ENCODE data around the gene SLC16A13.
A peak's percentile ranks its signal among the peaks of the same experiment; 100 is the strongest.
"Not testable (repeated sequence)": the region's sequence is repeated elsewhere in the genome, so short reads cannot be mapped to it uniquely, and the experiment has no call there.

Gene SLC16A13, protein sequence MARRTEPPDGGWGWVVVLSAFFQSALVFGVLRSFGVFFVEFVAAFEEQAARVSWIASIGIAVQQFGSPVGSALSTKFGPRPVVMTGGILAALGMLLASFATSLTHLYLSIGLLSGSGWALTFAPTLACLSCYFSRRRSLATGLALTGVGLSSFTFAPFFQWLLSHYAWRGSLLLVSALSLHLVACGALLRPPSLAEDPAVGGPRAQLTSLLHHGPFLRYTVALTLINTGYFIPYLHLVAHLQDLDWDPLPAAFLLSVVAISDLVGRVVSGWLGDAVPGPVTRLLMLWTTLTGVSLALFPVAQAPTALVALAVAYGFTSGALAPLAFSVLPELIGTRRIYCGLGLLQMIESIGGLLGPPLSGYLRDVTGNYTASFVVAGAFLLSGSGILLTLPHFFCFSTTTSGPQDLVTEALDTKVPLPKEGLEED

DNA sequence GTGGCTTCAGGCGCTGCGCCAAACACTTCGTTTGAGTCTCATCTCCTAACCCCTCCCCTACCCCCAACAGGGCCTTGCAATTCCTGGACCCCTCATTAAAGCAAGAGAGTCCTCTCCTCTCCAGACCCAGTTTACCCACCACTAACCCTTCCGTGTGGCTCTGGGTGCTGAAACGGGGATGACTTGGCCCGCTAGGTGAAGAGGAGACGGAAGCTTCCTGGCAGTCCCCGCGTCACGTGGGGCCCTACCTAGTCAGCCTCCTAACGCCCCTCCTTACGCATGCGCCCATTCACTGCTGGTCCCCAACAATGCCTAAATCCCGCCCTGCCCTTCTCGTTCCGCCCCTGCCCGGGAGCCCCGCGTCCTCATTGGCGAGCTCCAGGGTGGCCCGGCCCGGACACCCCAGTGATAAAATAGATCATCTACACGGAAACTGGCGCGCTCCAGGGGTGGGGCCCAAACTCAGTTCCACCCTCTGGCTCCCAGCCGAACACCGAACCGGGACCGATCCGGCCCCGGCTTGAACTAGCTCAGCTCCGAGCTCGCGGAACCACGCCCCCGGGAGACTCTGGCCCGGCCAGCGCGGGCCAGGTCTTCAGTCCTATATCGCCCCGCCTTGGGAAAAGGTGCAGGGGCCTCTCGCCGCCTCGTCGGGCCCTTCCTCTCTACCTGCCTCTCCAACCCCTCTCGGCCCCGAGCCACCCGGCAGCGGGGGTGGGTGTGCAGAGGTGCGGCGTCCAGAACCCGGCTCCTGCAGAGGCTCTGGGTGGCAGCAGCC is at the start of gene SLC16A13:
SLC16A13 (plus strand) TSS at position 425 of the 778 bp plus-strand sequence. CDS start 368 bp downstream, outside the sequence.
- peaks cover under 1% of the 10 kb centered on the region for H3K27me3 Mint-ChIP-seq
- peak; percentile 99 for DNase-seq
- peak within 1 kb of the TSS; percentile 95 for H3K27ac Mint-ChIP-seq
- peaks cover 67% of the 10 kb centered on the region for H3K4me1 Mint-ChIP-seq
- H3K4me3 Mint-ChIP-seq = peak within 1 kb of the TSS; percentile 84
- CTCF ChIA-PET = interaction anchor here (1.0 to 1.3 kb wide), 5 partner anchors 10 to 125 kb away, joined by 3 to 6 read pairs (median 5); no protein-coding TSS in a partner anchor
- no peaks in the 10 kb centered on the region for H3K9me3 Mint-ChIP-seq
- H3K36me3 Mint-ChIP-seq = peaks cover 23% of the 10 kb centered on the region

DNA sequence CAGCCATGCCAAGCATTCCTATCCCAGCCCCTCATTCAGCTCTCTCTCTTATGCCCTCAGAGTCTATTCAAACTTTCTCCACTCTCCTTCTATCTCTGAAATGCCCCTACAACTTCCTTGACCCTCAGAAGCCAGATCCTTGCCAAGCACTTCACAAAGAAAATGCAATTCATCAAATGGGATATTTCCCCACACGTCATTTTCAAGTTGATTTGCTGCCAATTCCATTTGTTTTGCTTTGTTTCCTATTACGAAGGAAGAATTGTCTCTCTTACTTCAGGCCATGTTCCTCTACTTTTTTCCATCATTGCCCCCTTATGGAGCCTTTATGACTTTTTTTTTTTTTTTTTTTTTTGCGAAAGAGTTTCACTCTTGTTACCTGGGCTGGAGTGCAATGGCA is 49.1 kb upstream of the SLC16A13 start:
- H3K9me3 Mint-ChIP-seq = no peaks in the 10 kb centered on the region

DNA sequence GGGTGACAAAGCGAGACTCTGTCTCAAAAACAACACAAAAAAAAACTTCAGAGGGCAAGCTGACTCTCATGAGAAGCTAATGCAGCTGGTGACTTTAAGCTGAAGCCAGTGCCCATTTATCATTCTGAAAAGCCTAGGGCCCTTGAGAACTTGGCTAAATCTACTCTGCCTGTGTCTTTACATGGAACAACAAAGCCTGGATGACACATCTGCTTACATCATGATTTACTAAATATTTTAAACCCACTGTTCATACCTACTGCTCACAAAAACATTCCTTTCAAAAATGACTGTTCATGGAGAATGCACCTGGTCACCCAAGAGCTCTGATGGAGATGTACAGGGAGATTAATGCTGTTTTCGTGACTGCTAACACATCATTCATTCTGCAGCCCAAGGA is 46.0 kb upstream of the SLC16A13 start:
- Mint-ChIP-seq H3K36me3 (no peaks in the 10 kb centered on the region), H3K4me3 (no peak overlapping the region), H3K9me3 (no peaks in the 10 kb centered on the region), H3K4me1 (no peaks in the 10 kb centered on the region), H3K27ac (no peak overlapping the region), H3K27me3 (no peaks in the 10 kb centered on the region)
- no peak for DNase-seq
- CTCF ChIA-PET = interaction anchor here (1.1 to 4.1 kb wide), 3 partner anchors 15 to 75 kb away, joined by 3 to 12 read pairs (median 4); no protein-coding TSS in a partner anchor

More for the DNA sequence above, 49.1 kb upstream of the SLC16A13 start:
- Mint-ChIP-seq H3K4me3 (no peak overlapping the region), H3K27me3 (no peaks in the 10 kb centered on the region), H3K27ac (no peak overlapping the region), H3K36me3 (no peaks in the 10 kb centered on the region), H3K4me1 (peaks cover 14% of the 10 kb centered on the region)
- DNase-seq = no peak
- CTCF ChIA-PET = interaction anchor here (1.5 kb wide), 1 partner anchor 18 kb away, joined by 7 read pairs; no protein-coding TSS in a partner anchor

DNA sequence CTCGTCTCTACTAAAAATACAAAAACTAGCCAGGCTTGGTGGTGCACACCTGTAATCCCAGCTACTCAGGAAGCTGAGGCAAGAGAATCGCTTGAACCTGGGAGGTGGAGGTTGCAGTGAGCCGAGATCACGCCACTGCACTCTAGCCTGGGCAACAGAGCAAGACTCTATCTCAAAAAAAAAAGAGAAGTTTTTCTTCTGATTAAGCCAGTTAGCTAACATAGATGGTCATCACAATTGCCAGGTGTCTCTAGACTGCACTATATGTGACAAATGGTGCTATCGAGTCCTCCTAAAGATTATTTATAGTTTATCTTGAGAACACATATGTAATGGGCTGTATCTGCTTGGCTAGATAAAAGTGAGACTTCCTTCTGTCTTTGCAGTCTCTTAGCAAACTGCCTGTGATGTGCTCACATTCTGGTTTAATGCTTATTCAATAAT is 42.2 kb upstream of the SLC16A13 start:
- H3K36me3 Mint-ChIP-seq = peaks cover 11% of the 10 kb centered on the region
- H3K4me3 Mint-ChIP-seq, H3K9me3 Mint-ChIP-seq, DNase-seq, H3K27ac Mint-ChIP-seq, H3K27me3 Mint-ChIP-seq, H3K4me1 Mint-ChIP-seq: not testable (repeated sequence)
- CTCF ChIA-PET = interaction anchor here (1.1 to 1.2 kb wide), 2 partner anchors 9 to 10 kb away, joined by 4 read pairs; no protein-coding TSS in a partner anchor

DNA sequence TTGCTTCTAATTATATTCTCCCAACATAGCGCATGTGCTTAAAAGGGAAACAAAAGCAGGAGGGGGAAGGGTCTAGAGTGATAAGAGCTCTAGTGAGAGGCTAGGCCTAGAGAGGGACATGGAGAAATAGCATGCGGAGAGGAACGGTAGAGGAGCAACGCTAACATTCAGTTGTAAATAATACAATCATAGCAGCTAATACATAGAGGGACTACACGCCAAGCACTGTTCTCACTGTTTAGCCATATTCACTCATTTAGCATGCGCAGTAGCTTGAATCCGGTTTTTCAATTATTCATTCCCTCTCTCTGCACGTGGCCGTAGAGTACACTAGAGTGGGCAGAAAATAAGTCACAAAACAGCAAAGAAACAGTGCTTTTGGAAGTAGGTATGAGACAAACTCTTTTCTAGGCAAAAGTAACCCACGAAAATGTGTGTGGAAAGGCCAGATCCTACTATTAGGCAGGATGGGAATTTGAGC is 41.7 kb upstream of the SLC16A13 start:
- CTCF ChIA-PET = interaction anchor here (1.1 to 1.2 kb wide), 2 partner anchors 8 to 10 kb away, joined by 4 read pairs; no protein-coding TSS in a partner anchor
- no peak for DNase-seq
- Mint-ChIP-seq H3K27me3 (no peaks in the 10 kb centered on the region), H3K36me3 (peaks cover 14% of the 10 kb centered on the region), H3K9me3 (no peaks in the 10 kb centered on the region), H3K27ac (no peak overlapping the region), H3K4me1 (no peaks in the 10 kb centered on the region), H3K4me3 (no peak overlapping the region)

DNA sequence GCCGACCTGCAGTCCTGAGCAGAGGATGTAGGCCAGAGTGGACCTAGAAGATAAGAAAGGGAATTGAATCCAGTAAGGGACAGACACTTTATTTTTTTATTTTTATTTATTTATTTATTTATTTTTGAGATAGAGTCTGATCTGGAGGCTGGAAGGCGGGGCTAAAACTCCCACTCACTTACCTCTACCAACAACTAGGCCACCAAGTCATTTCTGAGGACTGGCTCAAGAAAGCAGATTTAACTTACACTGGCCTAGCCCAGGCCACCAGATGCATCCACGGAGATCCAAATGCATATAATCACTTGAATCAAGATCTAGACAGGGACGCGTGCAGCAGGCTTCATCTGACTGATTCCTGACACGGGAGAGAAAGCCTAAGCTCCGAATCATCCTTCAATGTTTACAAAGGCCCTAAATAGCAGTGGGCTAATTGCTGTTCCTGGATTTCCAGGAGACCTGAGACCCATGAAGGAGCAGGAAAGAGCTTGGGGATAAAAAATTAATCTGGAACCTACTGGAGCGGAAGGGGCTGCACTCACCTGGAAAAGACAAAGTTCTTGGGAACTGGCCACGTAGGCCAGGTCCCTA is 41.1 kb upstream of the SLC16A13 start:
- no peak for DNase-seq
- peaks cover 20% of the 10 kb centered on the region for H3K36me3 Mint-ChIP-seq
- H3K4me1 Mint-ChIP-seq = no peaks in the 10 kb centered on the region
- H3K4me3 Mint-ChIP-seq = no peak overlapping the region
- H3K27me3 Mint-ChIP-seq = no peaks in the 10 kb centered on the region
- no peak overlapping the region for H3K27ac Mint-ChIP-seq
- CTCF ChIA-PET = no interaction called here
- H3K9me3 Mint-ChIP-seq = no peaks in the 10 kb centered on the region

DNA sequence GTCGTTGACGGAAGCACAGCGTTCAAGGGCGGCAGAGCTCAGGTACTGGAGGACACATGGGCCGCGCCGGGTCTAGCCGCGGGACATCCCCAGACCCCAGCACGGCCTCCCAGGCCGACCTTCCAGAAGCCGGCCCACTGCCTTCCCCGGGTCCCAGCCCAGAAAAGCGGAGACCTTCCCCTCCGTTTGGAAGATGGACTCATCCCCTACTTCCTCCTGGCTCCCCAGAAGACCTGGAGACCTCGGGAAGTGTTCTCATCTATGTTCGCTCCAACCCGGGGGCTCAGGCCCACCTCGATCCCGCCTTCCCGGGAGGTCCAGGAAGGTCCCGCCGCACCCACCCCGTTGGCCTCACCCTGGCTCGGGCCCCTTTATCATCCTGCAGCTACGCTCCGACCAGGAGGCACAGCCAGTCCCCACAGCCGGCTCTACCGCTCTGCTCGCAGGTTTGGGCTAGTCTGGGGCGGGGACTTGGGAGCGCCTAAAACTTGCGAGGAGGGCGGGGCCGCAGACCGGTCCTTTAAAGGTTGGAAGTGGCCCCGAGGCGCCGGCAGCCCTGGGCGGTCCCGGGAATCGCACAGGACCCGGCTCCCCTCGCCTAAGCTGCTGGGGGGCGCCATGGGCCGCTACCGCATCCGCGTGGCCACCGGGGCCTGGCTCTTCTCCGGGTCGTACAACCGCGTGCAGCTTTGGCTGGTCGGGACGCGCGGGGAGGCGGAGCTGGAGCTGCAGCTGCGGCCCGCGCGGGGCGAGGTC is 40.1 kb upstream of the SLC16A13 start, which contains the start of gene ALOX12:
ALOX12 (plus strand) TSS at position 550 of the 756 bp plus-strand sequence; CDS start at position 619, 69 bp downstream.
- no peaks in the 10 kb centered on the region for H3K27me3 Mint-ChIP-seq

DNA sequence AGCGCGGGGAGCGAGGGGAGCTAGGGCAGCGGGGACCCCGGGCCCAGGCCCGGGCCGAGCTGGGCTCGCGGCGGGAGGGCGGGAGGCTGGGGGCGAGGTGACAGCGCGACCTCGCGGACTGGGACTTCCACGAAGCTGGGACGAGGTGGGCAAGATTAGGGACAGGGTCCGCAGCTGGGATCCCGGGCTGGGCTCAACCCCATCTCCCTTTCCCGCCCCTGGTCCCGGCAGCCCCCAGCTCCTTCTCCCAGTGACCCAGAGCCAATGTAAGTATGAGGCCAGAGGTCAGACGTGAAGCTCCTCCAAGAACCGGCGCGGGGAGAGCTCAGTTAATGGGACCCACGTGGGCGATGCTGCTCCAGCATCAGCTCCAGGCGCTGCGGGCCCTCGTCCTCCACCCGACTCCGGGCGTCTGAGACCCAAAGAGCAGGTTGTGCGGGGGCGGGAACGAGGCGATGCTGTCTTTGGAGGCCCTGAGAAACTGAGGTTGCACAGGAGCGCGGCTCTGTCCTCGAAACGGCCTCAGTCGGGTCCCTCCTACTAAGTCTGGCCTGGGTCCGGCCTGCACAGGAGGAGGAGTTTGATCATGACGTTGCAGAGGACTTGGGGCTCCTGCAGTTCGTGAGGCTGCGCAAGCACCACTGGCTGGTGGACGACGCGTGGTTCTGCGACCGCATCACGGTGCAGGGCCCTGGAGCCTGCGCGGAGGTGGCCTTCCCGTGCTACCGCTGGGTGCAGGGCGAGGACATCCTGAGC is 39.4 kb upstream of the SLC16A13 start:
- Mint-ChIP-seq H3K4me3 (no peak overlapping the region), H3K27me3 (no peaks in the 10 kb centered on the region), H3K9me3 (no peaks in the 10 kb centered on the region), H3K36me3 (peaks cover 31% of the 10 kb centered on the region), H3K4me1 (no peaks in the 10 kb centered on the region), H3K27ac (no peak overlapping the region)
- CTCF ChIA-PET = interaction anchor here (1.7 kb wide), 1 partner anchor 8 kb away, joined by 6 read pairs; no protein-coding TSS in a partner anchor
- no peak for DNase-seq

More for the DNA sequence above, 40.1 kb upstream of the SLC16A13 start, which contains the start of gene ALOX12:
- no peak within 1 kb of the TSS for H3K27ac Mint-ChIP-seq
- no peak within 1 kb of the TSS for H3K4me3 Mint-ChIP-seq
- peaks cover 26% of the 10 kb centered on the region for H3K36me3 Mint-ChIP-seq
- H3K9me3 Mint-ChIP-seq = no peaks in the 10 kb centered on the region
- CTCF ChIA-PET = interaction anchor here (1.7 kb wide), 1 partner anchor 9 kb away, joined by 6 read pairs; no protein-coding TSS in a partner anchor
- H3K4me1 Mint-ChIP-seq = no peaks in the 10 kb centered on the region
- DNase-seq = no peak

DNA sequence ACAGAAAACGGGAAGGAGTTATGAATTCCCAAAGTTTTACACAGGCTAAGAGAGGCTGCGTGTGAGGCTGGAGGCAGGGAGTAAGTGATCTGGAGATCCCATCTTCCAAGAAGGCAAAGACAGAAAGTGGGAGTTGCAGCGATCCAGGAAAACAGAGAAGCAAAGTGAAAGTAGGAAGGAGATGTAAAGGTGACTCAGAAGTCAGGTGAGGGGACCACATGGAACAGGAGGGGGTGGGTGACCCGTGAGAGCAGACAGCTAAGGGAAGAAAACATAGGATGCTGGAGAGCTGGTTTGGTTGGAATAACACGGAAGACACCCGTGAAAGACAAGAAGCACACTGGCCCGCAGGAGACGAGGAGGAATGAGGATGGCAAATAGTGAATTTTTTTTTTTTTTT is 38.6 kb upstream of the SLC16A13 start:
- CTCF ChIA-PET = no interaction called here
- no peaks in the 10 kb centered on the region for H3K27me3 Mint-ChIP-seq
- no peak overlapping the region for H3K27ac Mint-ChIP-seq
- no peak for DNase-seq
- H3K9me3 Mint-ChIP-seq = no peaks in the 10 kb centered on the region
- H3K4me3 Mint-ChIP-seq = no peak overlapping the region
- H3K4me1 Mint-ChIP-seq = no peaks in the 10 kb centered on the region
- H3K36me3 Mint-ChIP-seq = peaks cover 37% of the 10 kb centered on the region

DNA sequence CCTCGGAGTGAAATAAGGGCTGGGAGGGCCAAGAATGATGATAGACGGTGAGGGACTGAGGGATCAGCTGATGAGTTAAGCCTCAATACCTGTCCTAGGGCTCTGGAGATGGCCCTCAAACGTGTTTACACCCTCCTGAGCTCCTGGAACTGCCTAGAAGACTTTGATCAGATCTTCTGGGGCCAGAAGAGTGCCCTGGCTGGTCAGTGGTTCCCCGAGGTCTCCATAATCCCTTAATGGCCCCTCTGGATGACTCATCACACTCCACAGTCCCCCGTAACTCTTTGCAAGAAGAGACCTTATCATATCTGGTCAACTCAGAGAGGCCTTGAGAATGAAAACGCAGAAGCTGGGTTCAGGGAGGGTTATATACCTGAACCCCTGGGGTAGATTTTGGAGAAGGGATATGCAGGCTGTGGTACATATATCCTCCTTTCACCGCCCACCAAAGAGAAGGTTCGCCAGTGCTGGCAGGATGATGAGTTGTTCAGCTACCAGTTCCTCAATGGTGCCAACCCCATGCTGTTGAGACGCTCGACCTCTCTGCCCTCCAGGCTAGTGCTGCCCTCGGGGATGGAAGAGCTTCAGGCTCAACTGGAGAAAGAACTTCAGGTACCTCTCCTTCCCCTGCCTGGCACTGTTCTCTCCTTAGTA is 36.8 kb upstream of the SLC16A13 start:
- no peak for DNase-seq
- Mint-ChIP-seq H3K27me3 (no peaks in the 10 kb centered on the region), H3K9me3 (no peaks in the 10 kb centered on the region), H3K27ac (no peak overlapping the region), H3K4me3 (no peak overlapping the region), H3K36me3 (peaks cover 42% of the 10 kb centered on the region), H3K4me1 (no peaks in the 10 kb centered on the region)
- CTCF ChIA-PET = interaction anchor here (1.0 to 10.6 kb wide), 3 partner anchors 22 to 88 kb away, joined by 4 to 214 read pairs (median 5); no protein-coding TSS in a partner anchor

DNA sequence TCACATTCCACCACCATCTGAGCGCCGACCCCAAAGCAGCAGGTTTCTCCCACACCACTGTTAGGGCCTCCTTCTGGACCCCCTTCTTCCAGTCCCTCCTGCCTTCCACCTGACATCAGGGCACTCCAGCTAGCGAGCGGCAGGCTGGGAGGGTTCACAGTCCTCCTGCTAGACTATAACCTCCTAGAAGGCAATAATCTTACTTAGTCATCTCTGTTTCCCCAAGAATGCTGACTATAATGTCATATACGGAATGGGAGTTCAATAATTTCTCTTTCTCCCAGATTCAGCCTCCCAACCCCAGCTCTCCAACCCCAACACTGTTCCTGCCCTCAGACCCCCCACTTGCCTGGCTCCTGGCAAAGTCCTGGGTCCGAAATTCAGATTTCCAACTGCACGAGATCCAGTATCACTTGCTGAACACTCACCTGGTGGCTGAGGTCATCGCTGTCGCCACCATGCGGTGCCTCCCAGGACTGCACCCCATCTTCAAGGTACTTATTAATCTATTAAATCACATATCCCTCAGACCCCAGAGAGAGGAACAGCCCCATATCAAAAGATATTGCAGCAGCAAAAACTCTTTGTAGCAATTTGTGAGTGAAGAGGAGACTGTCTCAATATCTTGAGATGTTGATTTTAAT is 34.4 kb upstream of the SLC16A13 start:
- H3K27ac Mint-ChIP-seq = no peak overlapping the region
- H3K27me3 Mint-ChIP-seq = no peaks in the 10 kb centered on the region
- no peak overlapping the region for H3K4me3 Mint-ChIP-seq
- peak; percentile 62 for DNase-seq
- CTCF ChIA-PET = interaction anchor here (10.6 kb wide), 1 partner anchor 87 kb away, joined by 214 read pairs; no protein-coding TSS in a partner anchor
- H3K9me3 Mint-ChIP-seq = no peaks in the 10 kb centered on the region
- peaks cover 48% of the 10 kb centered on the region for H3K36me3 Mint-ChIP-seq
- peaks cover 6% of the 10 kb centered on the region for H3K4me1 Mint-ChIP-seq
